ENCODE measurements around the gene SLC24A4.

SLC24A4 gene

DNA sequence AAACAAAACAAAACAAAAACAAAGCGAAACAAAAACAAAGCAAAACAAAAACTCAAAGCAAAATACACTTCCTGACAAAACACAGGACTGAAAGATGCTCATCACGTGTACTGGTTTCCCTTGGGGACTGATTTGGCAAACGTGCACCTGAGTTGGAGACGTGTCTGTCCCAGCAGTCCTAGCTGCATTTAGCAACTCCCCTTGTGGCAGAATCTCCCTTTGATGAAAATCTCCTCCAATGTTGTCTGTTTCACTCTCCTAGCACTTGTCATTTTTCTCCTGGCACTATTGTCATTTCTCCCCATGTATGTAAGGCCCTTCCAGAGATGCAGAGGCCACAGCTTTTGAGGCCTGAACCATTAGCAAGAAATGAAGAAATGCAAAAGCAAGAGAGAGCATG is 6.8 kb upstream of the SLC24A4 start:
- DNase-seq (ENCODE audit: low read depth in 2 of 2), result no peak

- no peak for DNase-seq (ENCODE audit: low read depth in 2 of 2)
These were observed 6.0 kb upstream of the SLC24A4 start for GRCh38 chr14:92316937-92317336.

GRCh38 chr14:92317511-92317910 is 5.5 kb upstream of the SLC24A4 start:
- no peak for DNase-seq (ENCODE audit: low read depth in 2 of 2)

GRCh38 chr14:92321701-92322100 is 1.3 kb upstream of the SLC24A4 start:
- no peak for DNase-seq (ENCODE audit: low read depth in 2 of 2)

GRCh38 chr14:92322516-92322915 is 449 bp upstream of the SLC24A4 start:
- DNase-seq (ENCODE audit: low read depth in 2 of 2), result no peak

- DNase-seq (ENCODE audit: low read depth in 2 of 2), result no peak
These were observed 1.2 kb downstream of the SLC24A4 start for GRCh38 chr14:92323916-92324818.

- DNase-seq (ENCODE audit: low read depth in 2 of 2), result no peak
These were observed 2.9 kb downstream of the SLC24A4 start for GRCh38 chr14:92325835-92326234.

GRCh38 chr14:92328664-92329255 is 5.8 kb downstream of the SLC24A4 start:
- DNase-seq (ENCODE audit: low read depth in 2 of 2), result no peak

GRCh38 chr14:92334050-92334449 is 11.1 kb downstream of the SLC24A4 start:
- DNase-seq (ENCODE audit: low read depth in 2 of 2), result no peak

GRCh38 chr14:92336363-92336762 is 13.4 kb downstream of the SLC24A4 start:
- DNase-seq (ENCODE audit: low read depth in 2 of 2), result no peak

DNA sequence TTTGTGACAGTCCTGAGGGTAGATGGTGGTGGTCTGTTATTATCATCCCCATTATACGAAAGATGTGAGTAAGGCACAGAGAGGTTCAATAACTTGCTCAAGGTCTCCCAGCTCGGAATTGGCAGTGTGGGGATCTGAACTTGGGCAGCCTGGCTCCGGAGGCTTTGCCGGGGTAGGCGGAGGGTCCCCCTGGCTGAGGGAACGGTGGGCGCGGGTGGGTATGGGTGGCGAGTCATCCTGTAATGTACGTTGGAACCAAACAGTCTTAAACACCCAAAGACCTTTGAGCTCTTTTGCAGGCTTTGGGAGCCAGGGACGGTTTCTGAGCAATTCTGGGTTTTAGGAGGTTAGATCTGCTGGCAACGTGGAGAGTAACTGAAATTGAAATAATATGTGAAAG is 16.5 kb downstream of the SLC24A4 start:
- no peak for DNase-seq (ENCODE audit: low read depth in 2 of 2)

DNA sequence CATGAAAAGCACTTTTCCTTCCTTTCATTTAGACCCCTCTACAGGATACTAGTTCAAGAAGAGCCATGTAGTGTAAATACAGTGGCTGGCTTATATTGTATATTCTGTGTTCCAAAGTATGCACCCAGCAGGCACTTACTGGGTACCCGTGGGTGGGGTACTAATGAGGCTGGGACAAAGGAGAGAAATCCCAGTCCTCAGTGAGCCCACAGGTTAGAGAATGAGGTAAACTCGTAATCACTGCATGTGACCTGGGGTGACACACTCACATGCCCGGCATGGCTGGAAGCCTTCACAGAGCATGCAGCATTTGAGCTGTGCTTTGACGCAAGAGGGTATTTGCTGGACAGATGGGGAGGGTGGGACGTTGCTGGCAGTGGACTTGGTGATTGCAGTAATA is 17.1 kb downstream of the SLC24A4 start:
- DNase-seq (ENCODE audit: low read depth in 2 of 2), result no peak

GRCh38 chr14:92340931-92341330 is 18.0 kb downstream of the SLC24A4 start:
- no peak for DNase-seq (ENCODE audit: low read depth in 2 of 2)

GRCh38 chr14:92341791-92342190 is 18.8 kb downstream of the SLC24A4 start:
- no peak for DNase-seq (ENCODE audit: low read depth in 2 of 2)

DNA sequence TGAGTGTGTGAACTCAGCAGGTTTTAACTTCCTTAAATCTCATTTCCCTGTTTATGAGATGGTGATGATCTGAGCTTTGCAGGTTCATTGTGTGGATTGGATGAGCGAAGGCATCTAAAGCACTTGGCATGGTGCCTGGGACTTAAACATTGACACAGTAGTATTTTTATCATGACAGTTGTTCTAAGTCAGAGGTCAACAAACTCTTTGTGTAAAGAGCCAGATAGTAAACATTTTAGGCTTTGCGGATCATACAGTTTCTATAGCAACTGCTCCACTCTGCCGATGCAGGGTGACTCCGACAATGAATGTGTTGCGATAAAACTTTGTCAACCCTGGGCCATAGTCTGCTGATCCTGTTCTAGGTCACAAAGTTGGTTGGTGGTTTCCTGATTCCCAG is 25.2 kb downstream of the SLC24A4 start:
- DNase-seq (ENCODE audit: low read depth in 2 of 2), result no peak

- DNase-seq (ENCODE audit: low read depth in 2 of 2), result no peak
These were observed 28.8 kb downstream of the SLC24A4 start for GRCh38 chr14:92351750-92352149.

GRCh38 chr14:92352158-92352985 is 29.4 kb downstream of the SLC24A4 start:
- DNase-seq (ENCODE audit: low read depth in 2 of 2), result no peak

DNA sequence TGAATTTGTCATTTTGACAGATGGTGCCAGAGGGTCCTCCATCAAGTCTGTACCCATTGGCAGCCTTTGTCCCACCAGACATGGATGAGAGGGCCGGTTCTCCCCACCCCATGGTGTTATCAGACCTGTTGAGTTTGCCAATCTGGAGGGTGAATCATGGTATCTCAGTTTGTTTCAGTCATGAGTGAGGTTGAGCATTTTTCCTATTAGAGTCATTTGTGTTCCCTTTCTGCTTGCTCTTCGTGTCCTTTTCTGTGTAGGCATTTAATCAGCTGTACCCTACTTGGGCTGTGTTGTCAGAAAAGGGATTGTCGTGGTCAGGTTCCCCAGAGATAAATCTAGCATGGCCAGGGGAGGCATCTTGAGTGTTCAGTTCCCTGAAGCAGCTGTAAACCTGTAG is 30.5 kb downstream of the SLC24A4 start:
- DNase-seq (ENCODE audit: low read depth in 2 of 2), result no peak

DNA sequence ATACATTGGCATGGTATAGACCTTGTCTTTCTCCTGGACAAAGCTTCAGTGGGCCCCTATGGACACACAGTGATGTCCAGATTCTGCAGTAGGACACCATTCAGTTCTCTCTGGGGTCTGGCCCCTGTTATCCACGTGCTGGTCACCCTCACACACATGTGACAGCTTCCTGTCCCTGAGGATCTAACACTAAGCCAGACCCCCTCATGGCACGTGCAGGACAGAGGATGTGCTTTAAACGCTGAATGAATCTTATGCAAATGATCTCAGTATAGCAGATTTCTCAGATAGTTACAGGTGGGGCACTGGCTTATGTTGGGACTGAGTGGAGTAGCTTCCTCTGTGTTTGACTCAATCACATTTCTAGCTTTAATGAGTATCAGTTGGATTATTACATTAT is 33.7 kb downstream of the SLC24A4 start:
- no peak for DNase-seq (ENCODE audit: low read depth in 2 of 2)

DNA sequence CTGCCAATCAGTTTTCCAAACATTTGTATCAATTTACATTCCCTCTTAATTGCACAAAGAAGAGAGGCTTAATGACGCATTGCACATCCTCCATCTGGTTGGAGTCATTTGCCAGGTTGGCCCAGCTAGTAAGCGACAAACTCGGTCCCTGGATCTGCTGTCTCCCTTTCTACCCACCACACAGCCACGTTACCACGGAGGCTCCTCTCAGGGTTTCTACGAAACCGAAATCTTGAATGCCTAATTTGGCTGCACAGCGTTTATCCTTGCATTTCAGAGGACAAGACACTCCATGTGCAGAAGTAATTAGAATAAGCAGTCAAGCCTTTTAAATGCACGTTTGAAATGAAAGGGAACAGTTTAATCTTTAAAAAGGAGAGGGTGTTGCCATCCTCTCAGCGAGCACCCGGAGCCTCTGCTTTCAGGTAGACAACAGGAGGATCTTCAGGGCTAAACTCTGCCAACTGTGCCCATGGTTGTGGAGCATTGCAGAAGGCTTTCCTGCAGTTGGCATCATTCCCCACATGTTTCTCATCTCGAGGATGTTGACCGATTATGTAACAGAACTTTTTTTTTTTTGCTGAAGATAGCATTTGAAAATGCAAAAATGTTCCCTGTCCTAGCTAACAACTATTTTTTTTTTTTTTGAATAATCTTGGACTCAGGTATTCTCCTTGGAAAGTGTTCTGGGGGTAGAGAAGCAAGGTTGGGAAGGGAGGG is 37.8 kb downstream of the SLC24A4 start:
- no peak for DNase-seq (ENCODE audit: low read depth in 2 of 2)

- DNase-seq (ENCODE audit: low read depth in 2 of 2), result no peak
These were observed 39.8 kb downstream of the SLC24A4 start for GRCh38 chr14:92362781-92363235.

DNA sequence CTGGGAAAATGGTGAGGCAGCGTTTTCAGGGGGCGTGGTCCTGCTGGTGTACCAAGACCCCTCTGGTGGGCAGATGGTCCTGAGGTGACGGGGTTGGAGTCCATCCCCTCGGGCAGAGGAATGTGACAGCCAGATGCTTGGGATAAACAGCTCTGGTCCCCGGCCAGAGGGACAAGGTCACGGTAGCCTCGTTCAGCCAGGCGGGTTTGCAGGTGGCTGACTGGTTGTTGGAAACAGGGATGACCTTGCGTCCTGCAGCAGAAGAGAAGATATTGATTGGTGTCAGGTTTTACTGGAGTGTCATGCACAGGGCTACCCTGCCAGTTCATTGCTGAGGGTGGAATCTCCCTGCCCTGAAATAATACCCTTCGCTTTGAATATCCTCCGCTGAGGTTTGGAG is 43.3 kb downstream of the SLC24A4 start:
- DNase-seq (ENCODE audit: low read depth in 2 of 2), result no peak

All from fibroblast of skin of left quadriceps (primary cell).